ENCODE results near the gene SLC1A2.
A peak's percentile ranks its signal among the peaks of the same experiment; 100 is the strongest.

The SLC1A2 gene

GRCh38 chr11:35375332-35376117 lies 43.8 kb downstream of the SLC1A2 start:
- no peak for DNase-seq

GRCh38 chr11:35373284-35373933 lies 45.9 kb downstream of the SLC1A2 start:
- no peak for DNase-seq

GRCh38 chr11:35372565-35373283 lies 46.6 kb downstream of the SLC1A2 start:
- no peak for DNase-seq

- DNase-seq, result no peak
These were observed 51.9 kb downstream of the SLC1A2 start for GRCh38 chr11:35367491-35367890.

- no peak for DNase-seq
These were observed 52.6 kb downstream of the SLC1A2 start for GRCh38 chr11:35366798-35367197.

- no peak for DNase-seq
These were observed 53.4 kb downstream of the SLC1A2 start for GRCh38 chr11:35365961-35366360.

GRCh38 chr11:35365395-35365794 lies 54.0 kb downstream of the SLC1A2 start:
- no peak for DNase-seq

- peak in 1 of 2 experiments; percentile 34 for DNase-seq
These were observed 55.2 kb downstream of the SLC1A2 start for GRCh38 chr11:35363854-35364780.

GRCh38 chr11:35363246-35363801 lies 56.0 kb downstream of the SLC1A2 start:
- DNase-seq, result no peak

- no peak for DNase-seq
These were observed 56.8 kb downstream of the SLC1A2 start for GRCh38 chr11:35362521-35362980.

GRCh38 chr11:35360055-35360530 lies 59.3 kb downstream of the SLC1A2 start:
- no peak for DNase-seq

GRCh38 chr11:35359321-35360054 lies 59.9 kb downstream of the SLC1A2 start:
- DNase-seq, result no peak

GRCh38 chr11:35358391-35358790 lies 61.0 kb downstream of the SLC1A2 start:
- no peak for DNase-seq

GRCh38 chr11:35357923-35358322 lies 61.4 kb downstream of the SLC1A2 start:
- DNase-seq, result no peak

GRCh38 chr11:35355102-35355749 lies 64.1 kb downstream of the SLC1A2 start:
- DNase-seq, result no peak

- no peak for DNase-seq
These were observed 64.7 kb downstream of the SLC1A2 start for GRCh38 chr11:35354644-35355043.

- no peak for DNase-seq
These were observed 67.1 kb downstream of the SLC1A2 start for GRCh38 chr11:35352077-35352888.

GRCh38 chr11:35349897-35350296 lies 69.5 kb downstream of the SLC1A2 start:
- no peak for DNase-seq

- no peak for DNase-seq
These were observed 70.3 kb downstream of the SLC1A2 start for GRCh38 chr11:35348898-35349687.

All from SW 1271 (cell line).